Central memory CD8-positive, alpha-beta T cell (primary cell): ENCODE measurements around the gene ZC3H14.
A peak's percentile ranks its signal among the peaks of the same experiment; 100 is the strongest.

Experiments
- ATAC-seq: fragments of 150-1000 bp; cut with Tn5 transposase; replicated peaks from 2 replicates; pipeline ENCODE4 v1.10.0; 2022; ENCODE audit warnings: mild to moderate bottlenecking, moderate FRiP score, moderate number of reproducible peaks; ENCODE audit not compliant: poor library complexity, severe bottlenecking; ENCODE audit errors: extremely low read depth
- DNase-seq, 2 donors: peaks; one replicate each; pipeline ENCODE4 v3.0.0; 2021; ENCODE audit warnings: low spot score in 2 of 2
- H3K27ac Mint-ChIP-seq: one replicate; pipeline ENCODE4 v1.8.0; 2022; ENCODE audit warnings: low read depth, mild to moderate bottlenecking, moderate library complexity, mixed read lengths
- H3K27me3 Mint-ChIP-seq: one replicate; pipeline ENCODE4 v1.8.0; 2022; ENCODE audit warnings: mixed read lengths
- H3K36me3 Mint-ChIP-seq: one replicate; pipeline ENCODE4 v1.8.0; 2022; ENCODE audit warnings: mild to moderate bottlenecking, moderate library complexity, mixed read lengths; ENCODE audit not compliant: insufficient read depth
- H3K4me1 Mint-ChIP-seq: one replicate; pipeline ENCODE4 v1.8.0; 2022; ENCODE audit warnings: mixed read lengths
- H3K4me3 Mint-ChIP-seq: one replicate; pipeline ENCODE4 v1.8.0; 2022; ENCODE audit warnings: mild to moderate bottlenecking, moderate library complexity, mixed read lengths
- H3K9me3 Mint-ChIP-seq: one replicate; pipeline ENCODE4 v1.8.0; 2022; ENCODE audit warnings: mixed read lengths

Gene ZC3H14

DNA sequence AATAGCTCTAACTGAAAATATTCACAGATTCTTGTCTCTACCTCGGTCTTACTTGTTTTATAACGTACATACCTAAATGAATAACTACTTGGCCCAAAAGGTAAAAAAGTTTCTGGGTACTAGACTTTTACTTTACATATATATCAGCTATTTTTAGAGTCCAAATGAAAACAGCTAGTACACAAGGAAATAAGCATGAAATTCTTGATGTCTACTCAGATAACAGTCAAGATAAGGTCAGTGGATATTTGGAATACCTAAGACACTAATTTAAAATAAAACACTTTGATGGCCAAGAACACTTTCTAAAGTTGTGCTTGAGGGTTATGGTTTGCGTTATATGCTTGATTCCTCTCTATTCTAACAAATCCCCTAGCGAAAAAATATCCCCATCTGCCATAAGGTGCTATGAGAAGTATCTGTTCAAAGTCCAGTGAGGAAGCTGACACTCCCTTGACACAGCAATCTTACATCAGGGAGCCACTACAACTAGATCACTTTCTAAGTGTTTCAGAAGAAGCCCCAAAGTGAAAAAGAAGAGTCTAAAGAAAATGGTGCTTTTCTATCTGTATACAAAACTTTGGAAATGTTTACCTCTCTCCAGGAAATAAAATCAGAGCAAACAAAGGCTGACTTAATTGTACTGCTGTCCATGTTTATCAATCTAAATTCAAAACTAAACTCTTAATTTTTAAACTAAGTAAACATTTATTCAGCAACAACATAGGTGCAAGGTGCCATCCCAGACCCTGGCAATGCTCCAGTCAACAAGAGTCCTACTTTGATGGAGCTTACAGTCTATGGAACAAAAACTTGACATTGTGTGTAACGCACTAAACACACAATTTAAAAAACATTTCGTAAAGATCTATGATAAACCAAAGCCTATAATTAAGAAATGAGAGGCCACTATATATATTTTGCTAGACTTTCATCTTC is 19.7 kb upstream of the ZC3H14 start:
- no peaks in the 10 kb centered on the region for H3K9me3 Mint-ChIP-seq
- H3K4me1 Mint-ChIP-seq = no peaks in the 10 kb centered on the region
- DNase-seq (no peak), ATAC-seq (no peak)
- H3K36me3 Mint-ChIP-seq = no peaks in the 10 kb centered on the region
- no peak overlapping the region for H3K27ac Mint-ChIP-seq
- no peak overlapping the region for H3K4me3 Mint-ChIP-seq
- peaks cover 27% of the 10 kb centered on the region for H3K27me3 Mint-ChIP-seq

GRCh38 chr14:88545256-88545655 is 17.6 kb upstream of the ZC3H14 start:
- no peak for ATAC-seq
- peaks cover 18% of the 10 kb centered on the region for H3K27me3 Mint-ChIP-seq
- DNase-seq = no peak
- H3K4me1 Mint-ChIP-seq = no peaks in the 10 kb centered on the region
- no peaks in the 10 kb centered on the region for H3K9me3 Mint-ChIP-seq
- no peaks in the 10 kb centered on the region for H3K36me3 Mint-ChIP-seq
- no peak overlapping the region for H3K4me3 Mint-ChIP-seq
- no peak overlapping the region for H3K27ac Mint-ChIP-seq

DNA sequence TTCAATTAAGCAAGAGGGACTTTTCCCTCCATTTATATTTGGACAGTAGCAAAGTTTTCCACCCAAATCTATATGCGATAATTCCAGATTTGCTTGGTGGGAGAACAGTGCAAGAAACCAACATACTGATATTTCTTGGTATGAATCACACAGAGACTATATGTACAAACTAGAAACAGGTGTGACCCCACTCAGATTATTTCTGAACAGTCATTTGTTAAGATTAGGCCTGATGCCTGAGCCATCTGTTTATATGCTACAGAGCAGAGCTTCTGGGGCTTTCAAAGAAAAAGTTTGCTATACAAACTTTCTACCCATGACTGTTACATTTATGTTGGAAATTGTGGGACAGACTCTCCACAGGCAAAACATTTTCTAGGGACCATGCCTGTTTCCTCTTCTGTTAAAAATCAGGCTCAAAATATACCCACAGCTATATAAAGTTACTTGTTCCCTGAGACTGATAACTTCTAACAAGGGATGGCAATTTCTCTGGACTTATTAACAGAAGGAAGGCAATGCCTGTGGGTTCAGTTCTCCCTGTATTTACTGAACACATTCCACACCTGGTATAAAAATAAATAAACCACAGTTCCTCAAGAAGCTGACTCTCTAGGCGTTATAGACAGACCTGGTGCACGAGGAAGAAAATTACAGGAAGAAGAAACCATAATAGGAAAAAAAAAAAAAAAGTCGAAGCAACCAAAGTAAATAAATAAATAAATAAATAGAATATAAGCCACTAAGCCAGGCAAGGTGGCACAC is 16.0 kb upstream of the ZC3H14 start:
- Mint-ChIP-seq H3K4me3 (no peak overlapping the region), H3K27ac (no peak overlapping the region), H3K27me3 (peaks cover 27% of the 10 kb centered on the region), H3K4me1 (no peaks in the 10 kb centered on the region), H3K36me3 (no peaks in the 10 kb centered on the region), H3K9me3 (no peaks in the 10 kb centered on the region)
- no peak for DNase-seq
- no peak for ATAC-seq

DNA sequence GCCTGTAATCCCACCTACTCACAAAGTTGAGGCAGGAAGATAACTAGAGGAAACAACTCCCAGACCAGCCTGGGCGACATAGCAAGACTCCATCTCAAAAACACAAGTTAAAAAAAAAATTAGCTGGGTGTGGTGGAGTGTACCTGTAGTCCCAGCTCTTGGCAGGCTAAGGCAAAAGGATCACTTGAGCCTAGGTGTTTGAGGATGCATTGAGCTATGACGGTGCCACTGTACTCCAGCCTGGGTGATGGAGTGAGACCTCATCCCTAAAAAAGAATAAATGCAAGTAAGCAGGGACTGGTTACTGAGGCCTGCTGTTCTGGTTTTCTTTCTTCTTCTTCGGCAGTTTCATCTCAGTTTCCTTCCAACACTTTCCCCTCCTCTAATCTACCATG is 15.5 kb upstream of the ZC3H14 start:
- H3K4me3 Mint-ChIP-seq = no peak overlapping the region
- no peak overlapping the region for H3K27ac Mint-ChIP-seq
- H3K36me3 Mint-ChIP-seq = no peaks in the 10 kb centered on the region
- no peaks in the 10 kb centered on the region for H3K4me1 Mint-ChIP-seq
- DNase-seq = no peak
- ATAC-seq = no peak
- H3K27me3 Mint-ChIP-seq = peaks cover 33% of the 10 kb centered on the region
- no peaks in the 10 kb centered on the region for H3K9me3 Mint-ChIP-seq

DNA sequence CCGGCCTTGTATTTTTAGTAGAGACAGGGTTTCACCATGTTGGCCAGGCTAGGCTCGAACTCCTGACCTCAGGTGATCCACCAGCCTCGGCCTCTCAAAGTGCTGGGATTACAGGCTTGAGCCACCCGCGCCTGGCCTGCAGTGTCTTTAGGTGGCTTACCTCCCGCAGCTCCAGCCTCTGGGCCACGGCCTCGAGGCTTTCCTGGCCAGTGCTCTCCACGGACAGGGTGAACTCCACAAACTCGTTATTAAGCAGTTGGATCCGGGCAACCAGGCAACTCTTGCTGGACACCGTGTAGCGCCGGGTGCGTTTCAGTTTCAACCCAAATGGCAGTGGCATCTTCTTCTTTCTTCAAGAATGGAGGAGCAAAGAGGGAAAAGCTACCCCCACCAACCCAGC is 12.8 kb upstream of the ZC3H14 start:
- H3K4me1 Mint-ChIP-seq = peaks cover 10% of the 10 kb centered on the region
- H3K36me3 Mint-ChIP-seq = peaks cover 2% of the 10 kb centered on the region
- DNase-seq (no peak), ATAC-seq (no peak)
- no peak overlapping the region for H3K4me3 Mint-ChIP-seq
- no peaks in the 10 kb centered on the region for H3K9me3 Mint-ChIP-seq
- peaks cover 46% of the 10 kb centered on the region for H3K27me3 Mint-ChIP-seq
- no peak overlapping the region for H3K27ac Mint-ChIP-seq

GRCh38 chr14:88551094-88551870 is 11.6 kb upstream of the ZC3H14 start:
- H3K9me3 Mint-ChIP-seq = no peaks in the 10 kb centered on the region
- peaks cover 58% of the 10 kb centered on the region for H3K27me3 Mint-ChIP-seq

GRCh38 chr14:88551980-88552431 is 10.8 kb upstream of the ZC3H14 start:
- H3K27ac Mint-ChIP-seq = no peak overlapping the region
- H3K27me3 Mint-ChIP-seq = peaks cover 65% of the 10 kb centered on the region
- peaks cover 20% of the 10 kb centered on the region for H3K4me1 Mint-ChIP-seq
- H3K9me3 Mint-ChIP-seq = no peaks in the 10 kb centered on the region
- H3K4me3 Mint-ChIP-seq = peak overlapping the region; percentile 10
- DNase-seq = no peak
- ATAC-seq = no peak
- peaks cover 2% of the 10 kb centered on the region for H3K36me3 Mint-ChIP-seq

More at GRCh38 chr14:88551094-88551870, 11.6 kb upstream of the ZC3H14 start:
- no peak for ATAC-seq
- no peak for DNase-seq
- H3K4me3 Mint-ChIP-seq = peak overlapping the region; percentile 10
- peaks cover 13% of the 10 kb centered on the region for H3K4me1 Mint-ChIP-seq
- H3K27ac Mint-ChIP-seq = no peak overlapping the region
- H3K36me3 Mint-ChIP-seq = peaks cover 2% of the 10 kb centered on the region

- no peak overlapping the region for H3K4me3 Mint-ChIP-seq
- DNase-seq (no peak), ATAC-seq (no peak)
- peaks cover 29% of the 10 kb centered on the region for H3K4me1 Mint-ChIP-seq
- peaks cover 65% of the 10 kb centered on the region for H3K27me3 Mint-ChIP-seq
- H3K9me3 Mint-ChIP-seq = no peaks in the 10 kb centered on the region
- H3K36me3 Mint-ChIP-seq = peaks cover 6% of the 10 kb centered on the region
- H3K27ac Mint-ChIP-seq = no peak overlapping the region
These were observed 10.0 kb upstream of the ZC3H14 start for GRCh38 chr14:88552876-88553275.

DNA sequence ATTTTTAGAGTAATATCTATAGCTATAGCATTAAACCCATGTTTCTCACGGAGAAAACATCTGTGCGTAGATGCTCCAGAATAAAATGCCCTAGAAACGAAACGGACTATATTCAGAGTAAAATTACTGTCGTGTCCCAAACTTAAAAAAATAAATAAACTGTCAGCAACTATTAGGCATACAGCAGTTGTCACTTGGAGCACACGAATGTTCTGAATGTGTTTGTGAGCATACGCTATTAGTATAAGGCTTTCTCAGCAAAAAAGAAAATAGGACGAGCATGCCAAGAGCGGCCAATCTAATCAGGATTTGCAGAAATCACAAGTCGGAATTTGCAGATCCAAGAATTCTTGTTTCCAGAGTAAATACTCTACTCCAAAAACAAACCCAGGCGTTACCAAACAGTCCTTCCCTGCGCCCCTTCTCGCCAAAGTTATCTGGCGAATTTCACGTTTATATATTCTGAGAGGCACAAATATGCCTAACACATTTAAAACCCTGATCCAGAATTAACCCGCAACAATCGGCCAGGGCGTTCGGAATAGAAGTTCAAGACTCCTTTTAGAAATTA is 8.9 kb upstream of the ZC3H14 start:
- Mint-ChIP-seq H3K36me3 (peaks cover 6% of the 10 kb centered on the region), H3K27ac (no peak overlapping the region), H3K27me3 (peaks cover 65% of the 10 kb centered on the region), H3K9me3 (no peaks in the 10 kb centered on the region), H3K4me1 (peaks cover 29% of the 10 kb centered on the region), H3K4me3 (peak overlapping the region; percentile 55)
- no peak for ATAC-seq
- no peak for DNase-seq

DNA sequence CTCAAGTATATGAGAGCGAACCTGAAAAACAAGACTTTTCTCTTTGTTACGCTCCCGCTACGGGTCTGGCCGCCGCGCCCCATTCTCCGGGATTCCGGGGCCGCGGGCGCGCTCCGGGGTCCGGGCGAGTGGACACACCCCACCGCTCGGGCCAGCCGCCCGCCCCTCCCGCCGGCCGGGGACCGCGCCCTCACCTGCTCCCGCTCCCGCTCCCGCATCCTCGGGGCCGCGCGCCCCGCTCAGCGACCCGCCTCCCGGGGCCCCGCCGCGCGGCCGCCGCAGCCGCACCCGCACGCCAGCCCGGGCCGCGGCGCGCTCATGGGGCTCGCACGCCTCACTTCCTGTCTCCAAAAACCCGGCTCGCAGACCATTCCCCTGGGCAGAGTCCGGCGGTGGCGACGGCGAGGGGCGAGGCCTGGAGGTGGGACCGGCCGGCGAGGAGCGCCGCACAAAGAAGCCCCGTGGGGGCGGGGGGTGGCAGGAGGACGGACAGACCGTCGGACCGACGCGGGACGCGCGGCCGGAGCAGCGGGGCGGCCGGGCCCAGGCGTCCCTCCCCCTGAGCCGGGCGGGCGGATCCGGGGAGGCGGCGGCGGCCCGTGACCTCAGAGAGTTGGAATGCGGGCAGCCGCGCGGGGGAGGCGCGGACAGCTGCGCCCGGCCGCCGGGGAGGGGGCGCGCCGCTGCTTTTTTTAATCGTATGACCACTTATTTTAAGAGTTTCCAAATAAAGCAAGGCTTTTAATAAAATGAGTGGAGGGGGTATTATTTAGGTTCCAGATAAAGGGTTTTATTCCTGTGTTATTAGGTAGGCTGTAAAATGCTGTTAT is 8.2 kb upstream of the ZC3H14 start, which contains the start of gene PTPN21:
TSS of gene PTPN21 (minus strand) at position 551 of the 830 bp plus-strand sequence. CDS start 4,590 bp downstream, outside the sequence.
- Mint-ChIP-seq H3K27me3 (peaks cover 65% of the 10 kb centered on the region), H3K9me3 (no peaks in the 10 kb centered on the region), H3K27ac (no peak within 1 kb of the TSS), H3K4me1 (peaks cover 29% of the 10 kb centered on the region), H3K36me3 (peaks cover 6% of the 10 kb centered on the region), H3K4me3 (peak within 1 kb of the TSS; percentile 55)
- ATAC-seq (no peak), DNase-seq (no peak)

DNA sequence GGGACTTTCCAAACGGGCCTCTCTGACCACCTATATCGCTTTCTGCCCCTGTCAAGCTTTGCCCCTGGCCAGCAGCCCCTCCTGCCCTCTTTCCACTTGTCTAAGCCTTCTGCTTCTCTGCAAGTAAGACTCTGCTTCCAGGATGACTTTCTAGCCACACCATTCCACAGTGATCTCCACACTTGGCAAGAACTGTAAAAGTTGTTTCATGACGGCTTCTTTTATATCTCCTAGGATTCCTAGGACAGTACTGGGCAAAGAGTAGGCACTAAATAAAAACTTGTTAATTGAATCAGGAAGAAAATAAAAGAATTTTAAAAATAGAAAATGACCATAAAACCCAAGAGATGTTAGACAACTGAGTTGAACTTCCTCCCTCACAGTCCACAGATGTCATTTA is 6.3 kb upstream of the ZC3H14 start:
- Mint-ChIP-seq H3K4me3 (no peak overlapping the region), H3K27me3 (peaks cover 52% of the 10 kb centered on the region), H3K36me3 (peaks cover 6% of the 10 kb centered on the region), H3K4me1 (peaks cover 29% of the 10 kb centered on the region), H3K27ac (no peak overlapping the region), H3K9me3 (no peaks in the 10 kb centered on the region)
- DNase-seq = no peak
- no peak for ATAC-seq
